Liver (tissue), 9 donors: ENCODE data around the gene STRN. TPM values are rescaled to one million over a fixed set of nuclear protein-coding genes. Genes with fewer than 3 reads are reported as not detected.

Source experiments
- DNase-seq: peaks from one replicate; pipeline ENCODE4 v3.0.0-alpha.2; 2017; ENCODE audit warnings: low spot score
- H3K27ac ChIP-seq, 2 donors: one replicate each; pipeline ENCODE4 v1.7.0; 2013; ENCODE audit warnings: inconsistent platforms in 2 of 2, low read length in 2 of 2, control low read depth in 1 of 2, low read depth in 1 of 2, mild to moderate bottlenecking in 1 of 2
- H3K27me3 ChIP-seq, 4 donors: one replicate each; pipeline versions ENCODE4 v1.6.1 to v1.7.0; 2013; ENCODE audit warnings: low read length in 3 of 4, inconsistent platforms in 1 of 4, mild to moderate bottlenecking in 1 of 4, moderate library complexity in 1 of 4; ENCODE audit not compliant: control insufficient read depth in 4 of 4, insufficient read depth in 4 of 4
- H3K36me3 ChIP-seq, 4 donors: one replicate each; pipeline versions ENCODE4 v1.6.1 to v1.7.0; 2013; ENCODE audit warnings: low read length in 3 of 4, mild to moderate bottlenecking in 3 of 4, low read depth in 1 of 4, moderate library complexity in 1 of 4; ENCODE audit not compliant: control insufficient read depth in 4 of 4, insufficient read depth in 3 of 4
- H3K4me1 ChIP-seq, 4 donors: one replicate each; pipeline versions ENCODE4 v1.6.1 to v1.7.0; 2013; ENCODE audit warnings: low read length in 3 of 4, mild to moderate bottlenecking in 3 of 4, moderate library complexity in 1 of 4; ENCODE audit not compliant: control insufficient read depth in 4 of 4, insufficient read depth in 4 of 4
- H3K4me3 ChIP-seq, 3 donors: one replicate each; pipeline versions ENCODE4 v1.6.1 to v1.7.0; 2013; ENCODE audit warnings: low read length in 3 of 3, control low read depth in 1 of 3, low read depth in 1 of 3, mild to moderate bottlenecking in 1 of 3
- H3K9ac ChIP-seq, 2 donors: one replicate each; pipeline ENCODE4 v1.7.0; 2013; ENCODE audit warnings: low read length in 2 of 2, mild to moderate bottlenecking in 2 of 2, moderate library complexity in 2 of 2, control low read depth in 1 of 2, low read depth in 1 of 2
- H3K9me3 ChIP-seq, 4 donors: one replicate each; pipeline versions ENCODE4 v1.6.1 to v1.7.0; 2013; ENCODE audit warnings: low read length in 3 of 4; ENCODE audit not compliant: control insufficient read depth in 4 of 4
- EGR1 ChIP-seq, 2 donors: IDR thresholded peaks; 2 replicates each; pipeline ENCODE4 v1.6.1; 2016 to 2018; ENCODE audit warnings: antibody characterized with exemption in 2 of 2, low read depth in 2 of 2
- FOXA1 ChIP-seq: IDR thresholded peaks from 2 replicates; pipeline ENCODE4 v1.6.1; 2016; ENCODE audit warnings: antibody characterized with exemption
- FOXA2 ChIP-seq: IDR thresholded peaks from 2 replicates; pipeline ENCODE4 v1.6.1; 2016; ENCODE audit warnings: antibody characterized with exemption
- GABPA ChIP-seq, 2 donors: IDR thresholded peaks in 1 of 2; conservative IDR thresholded peaks in 1 of 2; 2 replicates each; pipeline ENCODE4 v1.6.1; 2016; ENCODE audit warnings: antibody characterized with exemption in 2 of 2, mild to moderate bottlenecking in 1 of 2, moderate library complexity in 1 of 2
- HNF4A ChIP-seq, 2 donors: conservative IDR thresholded peaks; 2 replicates each; pipeline ENCODE4 v1.6.1; 2016; ENCODE audit warnings: antibody characterized with exemption in 2 of 2, mild to moderate bottlenecking in 2 of 2
- HNF4G ChIP-seq: IDR thresholded peaks from 2 replicates; pipeline ENCODE4 v1.6.1; 2016; ENCODE audit warnings: antibody characterized with exemption
- JUND ChIP-seq, 2 donors: IDR thresholded peaks; 2 replicates each; pipeline ENCODE4 v1.6.1; 2016; ENCODE audit warnings: antibody characterized with exemption in 2 of 2
- NR2F2 ChIP-seq: IDR thresholded peaks from 2 replicates; pipeline ENCODE4 v1.6.1; 2016; ENCODE audit warnings: antibody characterized with exemption
- RAD21 ChIP-seq, 2 donors: IDR thresholded peaks; 2 replicates each; pipeline ENCODE4 v1.6.1; 2016; ENCODE audit warnings: antibody characterized with exemption in 2 of 2, mild to moderate bottlenecking in 2 of 2
- RXRA ChIP-seq, 2 donors: IDR thresholded peaks; 2 replicates each; pipeline ENCODE4 v1.6.1; 2017 to 2018; ENCODE audit warnings: antibody characterized with exemption in 2 of 2, mild to moderate bottlenecking in 1 of 2
- SP1 ChIP-seq: IDR thresholded peaks from 2 replicates; pipeline ENCODE4 v1.6.1; 2018; ENCODE audit warnings: antibody characterized with exemption, mild to moderate bottlenecking
- TAF1 ChIP-seq: conservative IDR thresholded peaks from 2 replicates; pipeline ENCODE4 v1.6.1; 2016; ENCODE audit warnings: antibody characterized with exemption, mild to moderate bottlenecking
- YY1 ChIP-seq: IDR thresholded peaks from 2 replicates; pipeline ENCODE4 v1.6.1; 2016; ENCODE audit warnings: antibody characterized with exemption, mild to moderate bottlenecking
- WGBS: extraction: QIAGEN DNeasy Blood & Tissue Kit; methylation state at CpG from one replicate; pipeline ENCODE4 v1.1.7; 2013; 5-methylcytosine and 5-hydroxymethylcytosine counted together
- polyA plus RNA-seq, 2 donors: library from polyadenylated mRNA; stranded (reverse) in 1 of 2; unstranded in 1 of 2; fragments of 200-250 nt in 1 of 2; fragments of >200 nt in 1 of 2; fragmentation: Nextera tagmentation in 1 of 2; extraction: Ambion mirVana in 1 of 2; gene quantifications; one replicate each; pipeline versions ENCODE4 v1.2.1 to v1.2.3, GENCODE V29; 2013 to 2015
- total RNA-seq, 2 donors: library from RNA; depleted of rRNA; stranded (reverse); fragments of >200 nt; gene quantifications; one replicate each; pipeline ENCODE4 v1.2.3, GENCODE V29; 2014
- TF ChIP-seq, protein P1 (sequence below): fragments of 150-350 bp; IDR thresholded peaks from 2 replicates; pipeline ENCODE4 v1.5.1; 2017; ENCODE audit warnings: improper control_type of control experiment, low read depth, low read length; ENCODE audit not compliant: missing input control
- TF ChIP-seq, protein P2 (sequence below): IDR thresholded peaks from 2 replicates; pipeline ENCODE4 v1.6.1; 2016; ENCODE audit warnings: antibody characterized with exemption
- TF ChIP-seq, protein P3 (sequence below): IDR thresholded peaks from 2 replicates; pipeline ENCODE4 v1.6.1; 2016; ENCODE audit warnings: antibody characterized with exemption
- TF ChIP-seq, protein P4 (sequence below): IDR thresholded peaks from 2 replicates; pipeline ENCODE4 v1.6.1; 2016; ENCODE audit warnings: antibody characterized with exemption
- TF ChIP-seq, protein P5 (sequence below): IDR thresholded peaks from 2 replicates; pipeline ENCODE4 v1.6.1; 2016; ENCODE audit warnings: antibody characterized with exemption, mild to moderate bottlenecking
- donor health status: healthy.
- donor health status: healthy.
- donor health status: healthy.
- donor health status: healthy.
- donor health status: healthy.

STRN gene
- total and polyA plus RNA-seq, 4 donors = 2.5 to 11.9 (median 5.6) TPM

DNA sequence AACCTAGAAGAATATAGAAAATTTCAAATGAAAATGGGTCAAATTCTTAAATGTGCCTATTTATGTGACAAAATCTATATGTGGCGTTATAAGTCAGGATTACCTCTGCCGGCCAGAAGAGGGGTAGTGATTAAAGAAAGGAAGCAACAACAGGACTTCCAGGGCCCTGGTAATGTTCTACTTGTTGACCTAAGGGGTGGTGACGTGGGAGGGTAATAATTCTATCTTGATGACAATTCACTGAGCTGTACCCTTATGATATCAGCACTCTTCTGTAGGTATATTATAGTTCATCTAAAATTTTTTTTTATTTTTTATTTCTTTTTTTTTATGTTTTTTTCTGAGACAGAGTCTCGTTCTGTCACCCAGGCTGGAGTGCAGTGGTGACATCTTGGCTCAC is 87.9 kb downstream of the STRN start:
- no peak for DNase-seq
- Histone ChIP-seq H3K27ac (no peak overlapping the region), H3K4me1 (no peaks in the 10 kb centered on the region), H3K27me3 (no peaks in the 10 kb centered on the region), H3K4me3 (no peak overlapping the region), H3K9me3 (no peaks in the 10 kb centered on the region), H3K9ac (no peak overlapping the region), H3K36me3 (peaks cover 4 to 15% (median 14%) of the 10 kb centered on the region in 4 donors)
- TF ChIP-seq TAF1 = no peak
- TF ChIP-seq, protein P1, sequence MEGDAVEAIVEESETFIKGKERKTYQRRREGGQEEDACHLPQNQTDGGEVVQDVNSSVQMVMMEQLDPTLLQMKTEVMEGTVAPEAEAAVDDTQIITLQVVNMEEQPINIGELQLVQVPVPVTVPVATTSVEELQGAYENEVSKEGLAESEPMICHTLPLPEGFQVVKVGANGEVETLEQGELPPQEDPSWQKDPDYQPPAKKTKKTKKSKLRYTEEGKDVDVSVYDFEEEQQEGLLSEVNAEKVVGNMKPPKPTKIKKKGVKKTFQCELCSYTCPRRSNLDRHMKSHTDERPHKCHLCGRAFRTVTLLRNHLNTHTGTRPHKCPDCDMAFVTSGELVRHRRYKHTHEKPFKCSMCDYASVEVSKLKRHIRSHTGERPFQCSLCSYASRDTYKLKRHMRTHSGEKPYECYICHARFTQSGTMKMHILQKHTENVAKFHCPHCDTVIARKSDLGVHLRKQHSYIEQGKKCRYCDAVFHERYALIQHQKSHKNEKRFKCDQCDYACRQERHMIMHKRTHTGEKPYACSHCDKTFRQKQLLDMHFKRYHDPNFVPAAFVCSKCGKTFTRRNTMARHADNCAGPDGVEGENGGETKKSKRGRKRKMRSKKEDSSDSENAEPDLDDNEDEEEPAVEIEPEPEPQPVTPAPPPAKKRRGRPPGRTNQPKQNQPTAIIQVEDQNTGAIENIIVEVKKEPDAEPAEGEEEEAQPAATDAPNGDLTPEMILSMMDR = no peak
- no peak for TF ChIP-seq YY1
- TF ChIP-seq, protein P2, sequence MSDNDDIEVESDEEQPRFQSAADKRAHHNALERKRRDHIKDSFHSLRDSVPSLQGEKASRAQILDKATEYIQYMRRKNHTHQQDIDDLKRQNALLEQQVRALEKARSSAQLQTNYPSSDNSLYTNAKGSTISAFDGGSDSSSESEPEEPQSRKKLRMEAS = no peak
- no peak for TF ChIP-seq SP1
- 92% methylated on average over 4 of the region's 4 CpGs for WGBS

DNA sequence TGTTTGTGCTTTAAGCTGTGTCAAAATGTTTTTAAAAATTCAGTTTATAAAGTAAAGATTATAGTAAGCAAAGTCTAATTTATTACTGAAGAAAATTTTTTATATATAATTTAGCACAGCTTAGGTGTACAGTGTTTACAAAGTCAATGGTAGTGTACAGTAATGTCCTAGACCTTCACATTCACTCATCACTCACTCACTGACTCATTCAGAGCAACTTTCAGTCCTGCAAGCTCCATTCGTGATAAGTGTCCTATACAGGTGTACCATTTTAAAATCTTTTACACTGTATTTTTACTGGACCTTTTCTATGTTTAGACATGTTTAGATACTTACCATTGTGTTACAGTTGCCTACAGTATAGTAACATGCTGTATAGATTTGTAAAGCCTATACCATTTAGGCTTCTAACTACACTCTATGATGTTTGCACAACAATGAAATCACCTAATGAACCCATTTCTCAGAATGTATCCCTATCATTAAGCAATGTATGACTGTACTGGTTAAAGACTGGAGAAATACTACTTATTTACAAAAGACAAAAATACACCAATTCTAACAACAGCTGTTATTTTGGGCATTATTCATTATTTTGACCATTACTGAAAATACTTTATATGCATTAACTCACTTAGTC is 95.1 kb downstream of the STRN start:
- no peaks in the 10 kb centered on the region for H3K9me3 ChIP-seq
- no peak overlapping the region for H3K4me3 ChIP-seq
- no peak overlapping the region for H3K27ac ChIP-seq
- H3K9ac ChIP-seq = no peak overlapping the region
- peaks cover 5 to 16% (median 8%) of the 10 kb centered on the region in 4 donors for H3K36me3 ChIP-seq
- no peak for DNase-seq
- H3K27me3 ChIP-seq = no peaks in the 10 kb centered on the region
- WGBS = 90% methylated on average over 1 of the region's 1 CpG
- no peaks in the 10 kb centered on the region for H3K4me1 ChIP-seq
- TF ChIP-seq, protein P3, sequence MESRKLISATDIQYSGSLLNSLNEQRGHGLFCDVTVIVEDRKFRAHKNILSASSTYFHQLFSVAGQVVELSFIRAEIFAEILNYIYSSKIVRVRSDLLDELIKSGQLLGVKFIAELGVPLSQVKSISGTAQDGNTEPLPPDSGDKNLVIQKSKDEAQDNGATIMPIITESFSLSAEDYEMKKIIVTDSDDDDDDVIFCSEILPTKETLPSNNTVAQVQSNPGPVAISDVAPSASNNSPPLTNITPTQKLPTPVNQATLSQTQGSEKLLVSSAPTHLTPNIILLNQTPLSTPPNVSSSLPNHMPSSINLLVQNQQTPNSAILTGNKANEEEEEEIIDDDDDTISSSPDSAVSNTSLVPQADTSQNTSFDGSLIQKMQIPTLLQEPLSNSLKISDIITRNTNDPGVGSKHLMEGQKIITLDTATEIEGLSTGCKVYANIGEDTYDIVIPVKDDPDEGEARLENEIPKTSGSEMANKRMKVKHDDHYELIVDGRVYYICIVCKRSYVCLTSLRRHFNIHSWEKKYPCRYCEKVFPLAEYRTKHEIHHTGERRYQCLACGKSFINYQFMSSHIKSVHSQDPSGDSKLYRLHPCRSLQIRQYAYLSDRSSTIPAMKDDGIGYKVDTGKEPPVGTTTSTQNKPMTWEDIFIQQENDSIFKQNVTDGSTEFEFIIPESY = no peak
- TF ChIP-seq HNF4G = no peak
- TF ChIP-seq HNF4A (conservative IDR thresholded peaks at IDR 0.05) = no peak
- TF ChIP-seq, protein P4, sequence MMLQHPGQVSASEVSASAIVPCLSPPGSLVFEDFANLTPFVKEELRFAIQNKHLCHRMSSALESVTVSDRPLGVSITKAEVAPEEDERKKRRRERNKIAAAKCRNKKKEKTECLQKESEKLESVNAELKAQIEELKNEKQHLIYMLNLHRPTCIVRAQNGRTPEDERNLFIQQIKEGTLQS = no peak
- TF ChIP-seq FOXA2 = no peak
- no peak for TF ChIP-seq JUND (IDR thresholded peaks at IDR 0.05)
- TF ChIP-seq NR2F2 = no peak
- TF ChIP-seq GABPA (IDR thresholded peaks at IDR 0.05 in 1 of 2, conservative IDR thresholded peaks at IDR 0.05 in 1 of 2) = no peak
- TF ChIP-seq, protein P5, sequence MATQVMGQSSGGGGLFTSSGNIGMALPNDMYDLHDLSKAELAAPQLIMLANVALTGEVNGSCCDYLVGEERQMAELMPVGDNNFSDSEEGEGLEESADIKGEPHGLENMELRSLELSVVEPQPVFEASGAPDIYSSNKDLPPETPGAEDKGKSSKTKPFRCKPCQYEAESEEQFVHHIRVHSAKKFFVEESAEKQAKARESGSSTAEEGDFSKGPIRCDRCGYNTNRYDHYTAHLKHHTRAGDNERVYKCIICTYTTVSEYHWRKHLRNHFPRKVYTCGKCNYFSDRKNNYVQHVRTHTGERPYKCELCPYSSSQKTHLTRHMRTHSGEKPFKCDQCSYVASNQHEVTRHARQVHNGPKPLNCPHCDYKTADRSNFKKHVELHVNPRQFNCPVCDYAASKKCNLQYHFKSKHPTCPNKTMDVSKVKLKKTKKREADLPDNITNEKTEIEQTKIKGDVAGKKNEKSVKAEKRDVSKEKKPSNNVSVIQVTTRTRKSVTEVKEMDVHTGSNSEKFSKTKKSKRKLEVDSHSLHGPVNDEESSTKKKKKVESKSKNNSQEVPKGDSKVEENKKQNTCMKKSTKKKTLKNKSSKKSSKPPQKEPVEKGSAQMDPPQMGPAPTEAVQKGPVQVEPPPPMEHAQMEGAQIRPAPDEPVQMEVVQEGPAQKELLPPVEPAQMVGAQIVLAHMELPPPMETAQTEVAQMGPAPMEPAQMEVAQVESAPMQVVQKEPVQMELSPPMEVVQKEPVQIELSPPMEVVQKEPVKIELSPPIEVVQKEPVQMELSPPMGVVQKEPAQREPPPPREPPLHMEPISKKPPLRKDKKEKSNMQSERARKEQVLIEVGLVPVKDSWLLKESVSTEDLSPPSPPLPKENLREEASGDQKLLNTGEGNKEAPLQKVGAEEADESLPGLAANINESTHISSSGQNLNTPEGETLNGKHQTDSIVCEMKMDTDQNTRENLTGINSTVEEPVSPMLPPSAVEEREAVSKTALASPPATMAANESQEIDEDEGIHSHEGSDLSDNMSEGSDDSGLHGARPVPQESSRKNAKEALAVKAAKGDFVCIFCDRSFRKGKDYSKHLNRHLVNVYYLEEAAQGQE = no peak
- no peak for TF ChIP-seq FOXA1
- no peak for TF ChIP-seq RXRA (IDR thresholded peaks at IDR 0.05)
- no peak for TF ChIP-seq SP1
- no peak for TF ChIP-seq RAD21 (IDR thresholded peaks at IDR 0.05)
- TF ChIP-seq, protein P2 = no peak
- TF ChIP-seq EGR1 (IDR thresholded peaks at IDR 0.05; ENCODE audit: low read depth in 2 of 2) = no peak
- TF ChIP-seq, protein P1 = no peak
